HepG2 (cell line): Measurements from ENCODE around the gene EZH1. TPM values are rescaled to one million over a fixed set of nuclear protein-coding genes. Genes with fewer than 3 reads are reported as not detected.

Source experiments
- ATAC-seq: fragments of 200-7000 bp; cut with Tn5 transposase; 3 replicates; pipeline ENCODE4 v1.9.1; 2020; ENCODE audit warnings: mild to moderate bottlenecking, moderate library complexity
- BruUV-seq: library from RNA; stranded (reverse); fragments of 400-500 nt; replicated peaks from 2 replicates; lab custom pipeline; 2021; lab: Mats Ljungman, UMichigan
- CTCF ChIA-PET: fragments of 300-600 bp; formaldehyde crosslinking; extraction: SDS; loops from one replicate; lab custom pipeline; 2021; ENCODE audit warnings: low total read pairs, inconsistent platforms, low intra/inter-chr PET ratio; lab: Yijun Ruan, JAX
- POLR2A ChIA-PET: fragments of 350-600 bp; sonication (Branson Sonifier 250); formaldehyde crosslinking; loops from one replicate; lab custom pipeline; 2020; ENCODE audit warnings: antibody characterized with exemption, inconsistent platforms; lab: Yijun Ruan, JAX
- DNase-seq: peaks from one replicate; pipeline ENCODE4 v3.0.0-alpha.2; 2015; ENCODE audit warnings: low spot score
- FAIRE-seq: peaks from 3 replicates; lab custom pipeline; 2011; peaks lifted over from hg19 to GRCh38; lab: Jason Lieb, UNC
- H2AFZ ChIP-seq: one replicate; pipeline ENCODE4 v1.6.1; 2011; ENCODE audit warnings: low read length, inconsistent platforms
- H3K27ac ChIP-seq: fragments of 300-600 bp; 3 replicates; pipeline ENCODE4 v1.8.0; 2011; ENCODE audit warnings: mixed run types, mild to moderate bottlenecking, mixed read lengths, low read length, inconsistent platforms; ENCODE audit not compliant: insufficient read depth; ENCODE audit errors: extremely low read length
- H3K27me3 ChIP-seq, 2 experiments: fragments of 200-600 bp in 1 of 2; 2 replicates in 1 of 2; 3 replicates in 1 of 2; pipeline versions ENCODE4 v1.6.0 to v1.8.0; 2011; ENCODE audit warnings: low read length in 2 of 2, mild to moderate bottlenecking in 2 of 2, moderate library complexity in 2 of 2, inconsistent platforms in 1 of 2; ENCODE audit not compliant: insufficient read depth in 2 of 2, control insufficient read depth in 1 of 2
- H3K36me3 ChIP-seq, 2 experiments: fragments of 200-600 bp in 1 of 2; replicated peaks in 1 of 2; 2 replicates in 1 of 2; 3 replicates in 1 of 2; pipeline versions ENCODE4 v1.5.1 to v1.8.0; 2011; ENCODE audit warnings: low read length in 2 of 2, inconsistent platforms in 1 of 2; ENCODE audit not compliant: insufficient read depth in 2 of 2, control insufficient read depth in 1 of 2
- H3K4me1 ChIP-seq: 2 replicates; pipeline ENCODE4 v1.5.1; 2012; ENCODE audit warnings: low read length, inconsistent platforms; ENCODE audit not compliant: insufficient read depth
- H3K4me2 ChIP-seq: 2 replicates; pipeline ENCODE4 v1.6.0; 2011; ENCODE audit warnings: low read depth, low read length, inconsistent platforms
- H3K4me3 ChIP-seq, 3 experiments: fragments of 200-600 bp in 1 of 3; sonication (generic), shearing (Covaris generic) in 1 of 3; replicated peaks in 1 of 3; 2 replicates each; pipeline ENCODE4 v1.5.1; 2011 to 2016; ENCODE audit warnings: low read length in 3 of 3, inconsistent platforms in 2 of 3, low read depth in 2 of 3, mild to moderate bottlenecking in 2 of 3, control low read depth in 1 of 3, mixed read lengths in 1 of 3; ENCODE audit not compliant: insufficient read depth in 1 of 3
- H3K79me2 ChIP-seq: one replicate; pipeline ENCODE4 v1.6.1; 2011; ENCODE audit warnings: low read length, inconsistent platforms; ENCODE audit not compliant: insufficient read depth
- H3K9ac ChIP-seq: 2 replicates; pipeline ENCODE4 v1.6.0; 2011; ENCODE audit warnings: mild to moderate bottlenecking, low read depth, low read length, inconsistent platforms; ENCODE audit not compliant: insufficient read depth
- H3K9me3 ChIP-seq: 2 replicates; pipeline ENCODE4 v1.5.1; 2012; ENCODE audit warnings: mild to moderate bottlenecking, low read length
- H4K20me1 ChIP-seq: 2 replicates; pipeline ENCODE4 v1.6.0; 2011; ENCODE audit warnings: inconsistent platforms, mild to moderate bottlenecking, low read length, moderate library complexity; ENCODE audit not compliant: insufficient read depth
- CEBPB ChIP-seq: IDR thresholded peaks from 2 replicates; pipeline ENCODE4 v1.6.1; 2011; ENCODE audit warnings: low read depth, low read length, improper control_type of control experiment, borderline replicate concordance
- POLR2AphosphoS5 ChIP-seq: IDR thresholded peaks from 2 replicates; pipeline ENCODE4 v1.6.1; 2012; ENCODE audit warnings: low read depth, low read length
- THAP9 ChIP-seq: sonication (generic); formaldehyde crosslinking; IDR thresholded peaks from 2 replicates; pipeline ENCODE4; 2020; ENCODE audit warnings: missing genetic modification reagents, mild to moderate bottlenecking, borderline replicate concordance
- whole genome bisulfite sequencing: methylation state at CpG from one replicate; pipeline ENCODE4 v1.1.6; 2017; ENCODE audit warnings: low lambda C conversion rate; 5-methylcytosine and 5-hydroxymethylcytosine counted together
- in situ Hi-C: cut with HindIII; loops from 2 replicates; pipeline ENCODE4 v1.10.0; 2017; ENCODE audit warnings: low pct_unique_long_range_greater_than_20kb; ENCODE audit not compliant: extremely low pct_ligation_motif_present
- intact Hi-C: fragments of 100-400 bp; cut with micrococcal nuclease; formaldehyde crosslinking; loops from one replicate; pipeline ENCODE4 v1.10.0; 2022; ENCODE audit not compliant: unreplicated experiment
- polyA plus RNA-seq, 8 experiments: library from polyadenylated mRNA; depleted of rRNA in 3 of 8; stranded (reverse) in 7 of 8; unstranded in 1 of 8; fragments of >200 nt; fragmentation: Illumina TruSeq in 4 of 8; extraction: Trizol in 4 of 8; gene quantifications; 2 replicates each; pipeline versions ENCODE4 v1.2.1 to v1.2.3, GENCODE V29; 2011 to 2016; ENCODE audit warnings: low read depth in 4 of 8, missing spikeins in 1 of 8, mixed read lengths in 1 of 8; ENCODE audit not compliant: insufficient read depth in 1 of 8
- total RNA-seq, 5 experiments: library from RNA; depleted of rRNA; stranded (reverse); fragments of >200 nt; fragmentation: Illumina TruSeq; extraction: Trizol; gene quantifications; 2 replicates each; pipeline ENCODE4 v1.2.3, GENCODE V29; 2016; ENCODE audit warnings: low read depth in 1 of 5

EZH1 gene
- total and polyA plus RNA-seq, 2 of the 13 experiments (the other 11 are each of a cell fraction or from before 2014, with no cell fraction given), result 11.6 to 24.0 TPM

- Histone ChIP-seq H4K20me1 (no peaks in the 10 kb centered on the region), H3K4me3 (no peak overlapping the region), H3K27me3 (no peaks in the 10 kb centered on the region), H2AFZ (no peak overlapping the region), H3K79me2 (no peaks in the 10 kb centered on the region), H3K9ac (no peak overlapping the region), H3K4me1 (no peaks in the 10 kb centered on the region), H3K36me3 (peaks cover 21 to 55% of the 10 kb centered on the region in 2 experiments), H3K27ac (no peak overlapping the region), H3K9me3 (no peaks in the 10 kb centered on the region), H3K4me2 (no peak overlapping the region)
- DNase-seq (no peak), ATAC-seq (no peak), FAIRE-seq (no peak)
- no peak for TF ChIP-seq POLR2AphosphoS5
- POLR2A ChIA-PET, result no interaction called here
- CTCF ChIA-PET, result no interaction called here
- intact Hi-C loops (no loop called here), in situ Hi-C loops (no loop called here)
- 85% methylated on average over 5 of the region's 5 CpGs for WGBS
- BruUV-seq, result no TSS peak
These were observed 38.1 kb downstream of the EZH1 start for GRCh38 chr17:42706732-42707131.

- POLR2A ChIA-PET, result no interaction called here
These were observed 39.9 kb downstream of the EZH1 start for GRCh38 chr17:42704837-42705494.

More at GRCh38 chr17:42704837-42705494, 39.9 kb downstream of the EZH1 start:
- Histone ChIP-seq H3K27ac (no peak overlapping the region), H2AFZ (no peak overlapping the region), H3K4me2 (no peak overlapping the region), H3K36me3 (peaks cover 19 to 51% of the 10 kb centered on the region in 2 experiments), H3K79me2 (no peaks in the 10 kb centered on the region), H4K20me1 (no peaks in the 10 kb centered on the region), H3K4me3 (no peak overlapping the region), H3K9me3 (no peaks in the 10 kb centered on the region), H3K27me3 (no peaks in the 10 kb centered on the region), H3K4me1 (no peaks in the 10 kb centered on the region), H3K9ac (no peak overlapping the region)
- no peak for FAIRE-seq
- no peak for TF ChIP-seq THAP9 (CRISPR knock-in tag)
- TF ChIP-seq CEBPB, result no peak
- no peak for DNase-seq
- no TSS peak for BruUV-seq
- in situ Hi-C loops, result no loop called here
- intact Hi-C loops, result no loop called here
- CTCF ChIA-PET, result no interaction called here
- no peak for ATAC-seq
- WGBS, result 91% methylated on average over 8 of the region's 8 CpGs
